Mammary epithelial cell (primary cell): ENCODE data around the gene COPA.

Source experiments
- CTCF ChIP-seq, 2 donors: IDR thresholded peaks in 1 of 2; conservative IDR thresholded peaks in 1 of 2; 2 replicates each; pipeline ENCODE4 v1.5.1; 2011 to 2012; ENCODE audit warnings: inconsistent platforms in 2 of 2, low read length in 2 of 2, mild to moderate bottlenecking in 2 of 2, control low read depth in 1 of 2, low read depth in 1 of 2; ENCODE audit not compliant: insufficient read depth in 1 of 2; ENCODE audit errors: extremely low read depth in 1 of 2
- EZH2 ChIP-seq: IDR thresholded peaks from 2 replicates; pipeline ENCODE4 v1.6.1; 2012; ENCODE audit warnings: low read length, inconsistent platforms, borderline replicate concordance

- TF ChIP-seq CTCF (conservative IDR thresholded peaks at IDR 0.05 in 1 of 2, IDR thresholded peaks at IDR 0.05 in 1 of 2; ENCODE audit: extremely low read depth in 1 of 2, insufficient read depth in 1 of 2, low read depth in 1 of 2, low read length in 2 of 2) (no peak), EZH2 (no peak)
These were observed 57.5 kb downstream of the COPA start for GRCh38 chr1:160285506-160285905.
